Hematopoietic multipotent progenitor cell treated with erythropoietin and hydrocortisone succinate and interleukin-3 and kit ligand, for 4 days (in vitro differentiated cells): Measurements from ENCODE around the gene SLC9B1.

Experiments
- DNase-seq: peaks from one replicate; pipeline ENCODE4 v3.0.0-alpha.2; 2015

SLC9B1 gene

GRCh38 chr4:103019308-103020124 is at the start of gene SLC9B1:
Gene SLC9B1, minus strand, starts transcription at chr4:103019705. Its CDS starts 27,994 bp downstream, at chr4:102991711.
- peak; percentile 97 for DNase-seq

GRCh38 chr4:103067841-103068547 is 48.5 kb upstream of the SLC9B1 start:
- DNase-seq, result no peak

- no peak for DNase-seq
Measured at GRCh38 chr4:103060453-103061148, 41.1 kb upstream of the SLC9B1 start.

GRCh38 chr4:103054030-103054429 is 34.5 kb upstream of the SLC9B1 start:
- DNase-seq, result no peak

- DNase-seq, result no peak
Measured at GRCh38 chr4:103052779-103053178, 33.3 kb upstream of the SLC9B1 start.

- no peak for DNase-seq
Measured at GRCh38 chr4:103052145-103052544, 32.6 kb upstream of the SLC9B1 start.

GRCh38 chr4:103050736-103051436 is 31.4 kb upstream of the SLC9B1 start:
- DNase-seq, result no peak

GRCh38 chr4:103046416-103047290 is 27.1 kb upstream of the SLC9B1 start:
- peak; percentile 81 for DNase-seq

- no peak for DNase-seq
Measured at GRCh38 chr4:103044183-103044582, 24.7 kb upstream of the SLC9B1 start.

GRCh38 chr4:103036169-103036568 is 16.7 kb upstream of the SLC9B1 start:
- DNase-seq, result no peak

- peak; percentile 80 for DNase-seq
Measured at GRCh38 chr4:103032574-103032973, 13.1 kb upstream of the SLC9B1 start.

- no peak for DNase-seq
Measured at GRCh38 chr4:103030791-103031190, 11.3 kb upstream of the SLC9B1 start.

GRCh38 chr4:103029300-103029699 is 9.8 kb upstream of the SLC9B1 start:
- DNase-seq, result no peak

- no peak for DNase-seq
Measured at GRCh38 chr4:103026868-103027267, 7.4 kb upstream of the SLC9B1 start.

GRCh38 chr4:103024996-103025395 is 5.5 kb upstream of the SLC9B1 start:
- DNase-seq, result no peak

GRCh38 chr4:103021120-103021519 is 1.6 kb upstream of the SLC9B1 start:
- DNase-seq, result no peak

GRCh38 chr4:103018391-103019307 is 856 bp downstream of the SLC9B1 start:
- DNase-seq, result no peak

GRCh38 chr4:103012551-103012950 is 7.0 kb downstream of the SLC9B1 start:
- DNase-seq, result no peak

- peak; percentile 37 for DNase-seq
Measured at GRCh38 chr4:103012060-103012459, 7.4 kb downstream of the SLC9B1 start.

- peak; percentile 88 for DNase-seq
Measured at GRCh38 chr4:103011378-103012025, 8.0 kb downstream of the SLC9B1 start.
